Activated CD4-positive, alpha-beta T cell treated with anti-CD3 and anti-CD28 coated beads, Interleukin-2, Interleukin-6, amounts not matched to agents 100 ng/mL and 50 ng/mL, durations not matched to agents 16 hours and 8 hours (primary cell): Measurements from ENCODE around the gene G6PC3.
"Not testable (repeated sequence)": the region's sequence is repeated elsewhere in the genome, so short reads cannot be mapped to it uniquely, and the experiment has no call there.

Experiments used
- DNase-seq: peaks from one replicate; pipeline ENCODE4 v3.0.0-alpha.2; 2020

Gene G6PC3

GRCh38 chr17:44085908-44086307 is 15.4 kb downstream of the G6PC3 start:
- no peak for DNase-seq

GRCh38 chr17:44086364-44087311 is 16.1 kb downstream of the G6PC3 start:
- peak; percentile 69 for DNase-seq

GRCh38 chr17:44087319-44087718 is 16.8 kb downstream of the G6PC3 start:
- no peak for DNase-seq

- DNase-seq = no peak
Observed at GRCh38 chr17:44088254-44088653, 17.7 kb downstream of the G6PC3 start.

GRCh38 chr17:44091200-44091997 is 20.9 kb downstream of the G6PC3 start:
- DNase-seq = no peak

GRCh38 chr17:44092051-44092450 is 21.5 kb downstream of the G6PC3 start:
- DNase-seq = no peak

- no peak for DNase-seq
Observed at GRCh38 chr17:44093231-44093900, 22.8 kb downstream of the G6PC3 start.

GRCh38 chr17:44094701-44095387 is 24.3 kb downstream of the G6PC3 start:
- DNase-seq = no peak

GRCh38 chr17:44095388-44095646 is 24.8 kb downstream of the G6PC3 start:
- DNase-seq = no peak

- DNase-seq = no peak
Observed at GRCh38 chr17:44095647-44096496, 25.3 kb downstream of the G6PC3 start.

GRCh38 chr17:44097110-44097958 is 26.8 kb downstream of the G6PC3 start:
- no peak for DNase-seq

GRCh38 chr17:44101858-44102257 is 31.3 kb downstream of the G6PC3 start:
- not testable (repeated sequence) for DNase-seq

GRCh38 chr17:44102849-44103622 is 32.5 kb downstream of the G6PC3 start:
- no peak for DNase-seq

GRCh38 chr17:44105483-44105882 is 34.9 kb downstream of the G6PC3 start:
- DNase-seq = no peak

- DNase-seq = no peak
Observed at GRCh38 chr17:44105941-44106340, 35.4 kb downstream of the G6PC3 start.

- DNase-seq = no peak
Observed at GRCh38 chr17:44106801-44107200, 36.3 kb downstream of the G6PC3 start.

- DNase-seq = no peak
Observed at GRCh38 chr17:44108440-44109311, 38.1 kb downstream of the G6PC3 start.

GRCh38 chr17:44109312-44109630 is 38.7 kb downstream of the G6PC3 start:
- DNase-seq = no peak

GRCh38 chr17:44110011-44110686 is 39.6 kb downstream of the G6PC3 start:
- no peak for DNase-seq
